T-helper 17 cell (primary cell): Measurements from ENCODE around the gene SLCO4A1. TPM values are rescaled to one million over a fixed set of nuclear protein-coding genes. Genes with fewer than 3 reads are reported as not detected.

Experiments
- ATAC-seq: fragments of 150-1000 bp; cut with Tn5 transposase; 2 replicates; pipeline ENCODE4 v1.10.0; 2021; ENCODE audit warnings: mild to moderate bottlenecking, moderate library complexity
- DNase-seq, 3 donors: peaks; one replicate each; pipeline versions ENCODE4 v3.0.0 to v3.0.0-alpha.2; 2020 to 2021
- H3K9me3 ChIP-seq: one replicate; pipeline ENCODE4 v1.7.0; 2013; ENCODE audit warnings: low read length, mild to moderate bottlenecking; ENCODE audit not compliant: control insufficient read depth, poor library complexity, severe bottlenecking
- H3K27ac Mint-ChIP-seq: one replicate; pipeline ENCODE4 v1.8.0; 2022; ENCODE audit warnings: mild to moderate bottlenecking, moderate library complexity, mixed read lengths
- H3K27me3 Mint-ChIP-seq: one replicate; pipeline ENCODE4 v1.8.0; 2022; ENCODE audit warnings: mixed read lengths
- H3K36me3 Mint-ChIP-seq: one replicate; pipeline ENCODE4 v1.8.0; 2022; ENCODE audit warnings: low read depth, mixed read lengths
- H3K4me1 Mint-ChIP-seq: one replicate; pipeline ENCODE4 v1.8.0; 2022; ENCODE audit warnings: mild to moderate bottlenecking, mixed read lengths
- H3K4me3 Mint-ChIP-seq: one replicate; pipeline ENCODE4 v1.8.0; 2022; ENCODE audit warnings: mild to moderate bottlenecking, moderate library complexity, mixed read lengths
- total RNA-seq, 4 donors: library from RNA in 2 of 4; stranded (reverse) in 2 of 4; gene quantifications; one replicate each; pipeline ENCODE4 v1.2.3 and lab custom pipeline; 2022 to 2026

Gene SLCO4A1
- total RNA-seq, 2 donors from 2014 or later = 1.9 TPM

- no peaks in the 10 kb centered on the region for H3K36me3 Mint-ChIP-seq
- ATAC-seq = no peak
- peaks cover 6% of the 10 kb centered on the region for H3K27me3 Mint-ChIP-seq
- no peak for DNase-seq
- peaks cover 4% of the 10 kb centered on the region for H3K4me1 Mint-ChIP-seq
- no peaks in the 10 kb centered on the region for H3K9me3 ChIP-seq
- H3K27ac Mint-ChIP-seq = no peak overlapping the region
- no peak overlapping the region for H3K4me3 Mint-ChIP-seq
Measured at GRCh38 chr20:62640870-62641269, 1.4 kb upstream of the SLCO4A1 start.

GRCh38 chr20:62641321-62642050 lies 817 bp upstream of the SLCO4A1 start:
- ATAC-seq (no peak), DNase-seq (no peak)
- no peak overlapping the region for H3K27ac Mint-ChIP-seq
- H3K36me3 Mint-ChIP-seq = no peaks in the 10 kb centered on the region
- H3K9me3 ChIP-seq = no peaks in the 10 kb centered on the region
- H3K27me3 Mint-ChIP-seq = peaks cover under 1% of the 10 kb centered on the region
- peaks cover 4% of the 10 kb centered on the region for H3K4me1 Mint-ChIP-seq
- peak overlapping the region; percentile 87 for H3K4me3 Mint-ChIP-seq

GRCh38 chr20:62642666-62643520 lies 590 bp downstream of the SLCO4A1 start:
- peaks cover 7% of the 10 kb centered on the region for H3K4me1 Mint-ChIP-seq
- DNase-seq (peak; percentile 28 to 40 (median 37)), ATAC-seq (peak; percentile 52)
- H3K36me3 Mint-ChIP-seq = no peaks in the 10 kb centered on the region
- H3K27me3 Mint-ChIP-seq = no peaks in the 10 kb centered on the region
- peak overlapping the region; percentile 87 for H3K4me3 Mint-ChIP-seq
- no peak overlapping the region for H3K27ac Mint-ChIP-seq
- H3K9me3 ChIP-seq = no peaks in the 10 kb centered on the region

GRCh38 chr20:62643521-62644043 lies 1.3 kb downstream of the SLCO4A1 start:
- Mint-ChIP-seq H3K4me1 (peaks cover 7% of the 10 kb centered on the region), H3K27ac (no peak overlapping the region), H3K27me3 (no peaks in the 10 kb centered on the region), H3K4me3 (no peak overlapping the region), H3K36me3 (no peaks in the 10 kb centered on the region)
- H3K9me3 ChIP-seq = no peaks in the 10 kb centered on the region
- DNase-seq (no peak), ATAC-seq (no peak)

- Mint-ChIP-seq H3K4me1 (peaks cover 7% of the 10 kb centered on the region), H3K4me3 (no peak overlapping the region), H3K36me3 (no peaks in the 10 kb centered on the region), H3K27ac (no peak overlapping the region), H3K27me3 (no peaks in the 10 kb centered on the region)
- ATAC-seq (no peak), DNase-seq (no peak)
- H3K9me3 ChIP-seq = no peaks in the 10 kb centered on the region
Measured at GRCh38 chr20:62644044-62644795, 1.9 kb downstream of the SLCO4A1 start.

GRCh38 chr20:62644802-62645496 lies 2.6 kb downstream of the SLCO4A1 start:
- H3K4me1 Mint-ChIP-seq = peaks cover 7% of the 10 kb centered on the region

GRCh38 chr20:62645613-62646012 lies 3.3 kb downstream of the SLCO4A1 start:
- Mint-ChIP-seq H3K27me3 (no peaks in the 10 kb centered on the region), H3K4me3 (peak overlapping the region; percentile 39), H3K27ac (no peak overlapping the region), H3K36me3 (no peaks in the 10 kb centered on the region), H3K4me1 (peaks cover 7% of the 10 kb centered on the region)
- no peak for DNase-seq
- no peak for ATAC-seq
- H3K9me3 ChIP-seq = no peaks in the 10 kb centered on the region

More at GRCh38 chr20:62644802-62645496, 2.6 kb downstream of the SLCO4A1 start:
- H3K4me3 Mint-ChIP-seq = no peak overlapping the region
- H3K36me3 Mint-ChIP-seq = no peaks in the 10 kb centered on the region
- H3K9me3 ChIP-seq = no peaks in the 10 kb centered on the region
- DNase-seq (no peak), ATAC-seq (no peak)
- H3K27me3 Mint-ChIP-seq = no peaks in the 10 kb centered on the region
- no peak overlapping the region for H3K27ac Mint-ChIP-seq

- Mint-ChIP-seq H3K36me3 (no peaks in the 10 kb centered on the region), H3K27me3 (no peaks in the 10 kb centered on the region), H3K27ac (peak overlapping the region; percentile 34), H3K4me3 (no peak overlapping the region), H3K4me1 (peaks cover 15% of the 10 kb centered on the region)
- no peaks in the 10 kb centered on the region for H3K9me3 ChIP-seq
- no peak for DNase-seq
- ATAC-seq = no peak
Measured at GRCh38 chr20:62646851-62647520, 4.7 kb downstream of the SLCO4A1 start.

GRCh38 chr20:62647521-62648317 lies 5.4 kb downstream of the SLCO4A1 start:
- Mint-ChIP-seq H3K27ac (peak overlapping the region; percentile 34), H3K36me3 (no peaks in the 10 kb centered on the region), H3K4me1 (peaks cover 17% of the 10 kb centered on the region), H3K27me3 (no peaks in the 10 kb centered on the region), H3K4me3 (no peak overlapping the region)
- no peaks in the 10 kb centered on the region for H3K9me3 ChIP-seq
- ATAC-seq (no peak), DNase-seq (no peak)

- H3K4me1 Mint-ChIP-seq = peaks cover 17% of the 10 kb centered on the region
Measured at GRCh38 chr20:62648318-62648995, 6.2 kb downstream of the SLCO4A1 start.

GRCh38 chr20:62649140-62649539 lies 6.8 kb downstream of the SLCO4A1 start:
- Mint-ChIP-seq H3K27me3 (no peaks in the 10 kb centered on the region), H3K4me1 (peaks cover 17% of the 10 kb centered on the region), H3K36me3 (no peaks in the 10 kb centered on the region), H3K27ac (peak overlapping the region; percentile 95), H3K4me3 (no peak overlapping the region)
- ATAC-seq (no peak), DNase-seq (no peak)
- no peaks in the 10 kb centered on the region for H3K9me3 ChIP-seq

More at GRCh38 chr20:62648318-62648995, 6.2 kb downstream of the SLCO4A1 start:
- no peaks in the 10 kb centered on the region for H3K9me3 ChIP-seq
- ATAC-seq (no peak), DNase-seq (no peak)
- Mint-ChIP-seq H3K27me3 (no peaks in the 10 kb centered on the region), H3K36me3 (no peaks in the 10 kb centered on the region), H3K27ac (peak overlapping the region; percentile 95), H3K4me3 (no peak overlapping the region)
